Mucosa of stomach (tissue), 1 donor: ENCODE data around the gene HOXA13.

Experiments
- H3K27me3 ChIP-seq: one replicate; pipeline ENCODE4 v1.7.0; 2013; ENCODE audit warnings: mild to moderate bottlenecking, low read length; ENCODE audit not compliant: control insufficient read depth, insufficient read depth
- H3K36me3 ChIP-seq: one replicate; pipeline ENCODE4 v1.7.0; 2013; ENCODE audit warnings: low read length; ENCODE audit not compliant: control insufficient read depth, insufficient read depth
- H3K4me1 ChIP-seq: one replicate; pipeline ENCODE4 v1.7.0; 2013; ENCODE audit warnings: mild to moderate bottlenecking, low read length; ENCODE audit not compliant: control insufficient read depth, insufficient read depth
- H3K4me3 ChIP-seq: one replicate; pipeline ENCODE4 v1.7.0; 2013; ENCODE audit warnings: low read length
- H3K9ac ChIP-seq: one replicate; pipeline ENCODE4 v1.7.0; 2013; ENCODE audit warnings: mild to moderate bottlenecking, low read length, moderate library complexity
- H3K9me3 ChIP-seq: one replicate; pipeline ENCODE4 v1.7.0; 2013; ENCODE audit warnings: mild to moderate bottlenecking, low read length, moderate library complexity; ENCODE audit not compliant: control insufficient read depth
- donor health status: Pancreatic carcinoma.

Gene HOXA13

GRCh38 chr7:27223941-27224575 is 24.2 kb upstream of the HOXA13 start:
- Histone ChIP-seq H3K36me3 (no peaks in the 10 kb centered on the region), H3K4me3 (no peak overlapping the region), H3K27me3 (peaks cover 82% of the 10 kb centered on the region), H3K9me3 (no peaks in the 10 kb centered on the region), H3K4me1 (no peaks in the 10 kb centered on the region), H3K9ac (no peak overlapping the region)

- H3K4me3 ChIP-seq: no peak overlapping the region
- no peaks in the 10 kb centered on the region for H3K9me3 ChIP-seq
- no peaks in the 10 kb centered on the region for H3K36me3 ChIP-seq
- peaks cover 89% of the 10 kb centered on the region for H3K27me3 ChIP-seq
- no peaks in the 10 kb centered on the region for H3K4me1 ChIP-seq
- no peak overlapping the region for H3K9ac ChIP-seq
Measured at GRCh38 chr7:27221201-27221797, 21.4 kb upstream of the HOXA13 start.

- Histone ChIP-seq H3K27me3 (peaks cover 89% of the 10 kb centered on the region), H3K4me3 (no peak overlapping the region), H3K9me3 (no peaks in the 10 kb centered on the region), H3K36me3 (no peaks in the 10 kb centered on the region), H3K9ac (no peak overlapping the region), H3K4me1 (no peaks in the 10 kb centered on the region)
Measured at GRCh38 chr7:27220440-27220955, 20.6 kb upstream of the HOXA13 start.

GRCh38 chr7:27219821-27220220 is 19.9 kb upstream of the HOXA13 start:
- Histone ChIP-seq H3K9me3 (no peaks in the 10 kb centered on the region), H3K4me1 (no peaks in the 10 kb centered on the region), H3K9ac (no peak overlapping the region), H3K4me3 (no peak overlapping the region), H3K36me3 (no peaks in the 10 kb centered on the region), H3K27me3 (peaks cover 89% of the 10 kb centered on the region)

- H3K9me3 ChIP-seq: no peaks in the 10 kb centered on the region
- H3K4me1 ChIP-seq: peaks cover 6% of the 10 kb centered on the region
- H3K36me3 ChIP-seq: no peaks in the 10 kb centered on the region
- no peak overlapping the region for H3K4me3 ChIP-seq
- H3K9ac ChIP-seq: no peak overlapping the region
- peaks cover 91% of the 10 kb centered on the region for H3K27me3 ChIP-seq
Measured at GRCh38 chr7:27217951-27218350, 18.1 kb upstream of the HOXA13 start.

GRCh38 chr7:27215356-27215755 is 15.5 kb upstream of the HOXA13 start:
- Histone ChIP-seq H3K36me3 (no peaks in the 10 kb centered on the region), H3K27me3 (peaks cover 92% of the 10 kb centered on the region), H3K4me3 (no peak overlapping the region), H3K4me1 (peaks cover 16% of the 10 kb centered on the region), H3K9me3 (no peaks in the 10 kb centered on the region), H3K9ac (no peak overlapping the region)

GRCh38 chr7:27214239-27214950 is 14.5 kb upstream of the HOXA13 start:
- Histone ChIP-seq H3K4me3 (no peak overlapping the region), H3K9me3 (no peaks in the 10 kb centered on the region), H3K27me3 (peaks cover 92% of the 10 kb centered on the region), H3K36me3 (no peaks in the 10 kb centered on the region), H3K4me1 (peaks cover 18% of the 10 kb centered on the region), H3K9ac (no peak overlapping the region)

GRCh38 chr7:27213433-27214238 is 13.7 kb upstream of the HOXA13 start:
- H3K27me3 ChIP-seq: peaks cover 91% of the 10 kb centered on the region
- H3K4me1 ChIP-seq: peaks cover 18% of the 10 kb centered on the region
- H3K9ac ChIP-seq: no peak overlapping the region
- no peak overlapping the region for H3K4me3 ChIP-seq
- H3K36me3 ChIP-seq: no peaks in the 10 kb centered on the region
- H3K9me3 ChIP-seq: no peaks in the 10 kb centered on the region

- H3K9ac ChIP-seq: no peak overlapping the region
- H3K9me3 ChIP-seq: no peaks in the 10 kb centered on the region
- no peak overlapping the region for H3K4me3 ChIP-seq
- peaks cover 18% of the 10 kb centered on the region for H3K4me1 ChIP-seq
- H3K27me3 ChIP-seq: peaks cover 94% of the 10 kb centered on the region
- no peaks in the 10 kb centered on the region for H3K36me3 ChIP-seq
Measured at GRCh38 chr7:27212497-27213432, 12.9 kb upstream of the HOXA13 start.

GRCh38 chr7:27211764-27212204 is 11.9 kb upstream of the HOXA13 start:
- no peaks in the 10 kb centered on the region for H3K9me3 ChIP-seq
- H3K27me3 ChIP-seq: peaks cover 99% of the 10 kb centered on the region
- no peak overlapping the region for H3K9ac ChIP-seq
- no peaks in the 10 kb centered on the region for H3K36me3 ChIP-seq
- H3K4me3 ChIP-seq: no peak overlapping the region
- peaks cover 18% of the 10 kb centered on the region for H3K4me1 ChIP-seq

- Histone ChIP-seq H3K36me3 (no peaks in the 10 kb centered on the region), H3K9me3 (no peaks in the 10 kb centered on the region), H3K4me1 (peaks cover 18% of the 10 kb centered on the region), H3K27me3 (peaks cover 99% of the 10 kb centered on the region), H3K9ac (no peak overlapping the region), H3K4me3 (no peak overlapping the region)
Measured at GRCh38 chr7:27211084-27211446, 11.2 kb upstream of the HOXA13 start.
